GM06990 (cell line): ENCODE measurements around the gene CAMKMT.
A peak's percentile ranks its signal among the peaks of the same experiment; 100 is the strongest.

ENCODE experiments used
- DNase-seq: peaks from one replicate; pipeline ENCODE4 v3.0.0-alpha.2; 2011; ENCODE audit not compliant: insufficient read length; ENCODE audit errors: extremely low read depth
- H3K27me3 ChIP-seq: replicated peaks from 2 replicates; pipeline ENCODE4 v1.6.0; 2011; ENCODE audit warnings: low read length; ENCODE audit not compliant: control insufficient read depth, insufficient read depth
- H3K36me3 ChIP-seq: 2 replicates; pipeline ENCODE4 v1.5.1; 2011; ENCODE audit warnings: low read length; ENCODE audit not compliant: control insufficient read depth, insufficient read depth
- H3K4me3 ChIP-seq: replicated peaks from 2 replicates; pipeline ENCODE4 v1.5.1; 2011; ENCODE audit warnings: low read depth, mild to moderate bottlenecking, control low read depth, low read length
- CTCF ChIP-seq: IDR thresholded peaks from 2 replicates; pipeline ENCODE4 v1.5.1; 2011; ENCODE audit warnings: low read length, control low read depth, mild to moderate bottlenecking, inconsistent platforms; ENCODE audit not compliant: insufficient read depth, poor library complexity, severe bottlenecking

The CAMKMT gene

GRCh38 chr2:44479127-44479887 lies 117.6 kb downstream of the CAMKMT start:
- H3K4me3 ChIP-seq, result no peak overlapping the region
- DNase-seq, result peak; percentile 47
- H3K36me3 ChIP-seq, result no peaks in the 10 kb centered on the region
- H3K27me3 ChIP-seq, result no peaks in the 10 kb centered on the region
- peak; percentile 100 for TF ChIP-seq CTCF

- H3K4me3 ChIP-seq, result no peak overlapping the region
- no peak for DNase-seq
- no peaks in the 10 kb centered on the region for H3K27me3 ChIP-seq
- no peaks in the 10 kb centered on the region for H3K36me3 ChIP-seq
- TF ChIP-seq CTCF, result no peak
Observed at GRCh38 chr2:44480068-44480467, 118.3 kb downstream of the CAMKMT start.

- no peak overlapping the region for H3K4me3 ChIP-seq
- no peak for DNase-seq
- no peak for TF ChIP-seq CTCF
- no peaks in the 10 kb centered on the region for H3K36me3 ChIP-seq
- H3K27me3 ChIP-seq, result no peaks in the 10 kb centered on the region
Observed at GRCh38 chr2:44487052-44487451, 125.3 kb downstream of the CAMKMT start.

- Histone ChIP-seq H3K36me3 (no peaks in the 10 kb centered on the region), H3K4me3 (no peak overlapping the region), H3K27me3 (no peaks in the 10 kb centered on the region)
- no peak for DNase-seq
- no peak for TF ChIP-seq CTCF
Observed at GRCh38 chr2:44490726-44491125, 129.0 kb downstream of the CAMKMT start.

- TF ChIP-seq CTCF, result no peak
- no peak for DNase-seq
- H3K36me3 ChIP-seq, result no peaks in the 10 kb centered on the region
- no peaks in the 10 kb centered on the region for H3K27me3 ChIP-seq
- no peak overlapping the region for H3K4me3 ChIP-seq
Observed at GRCh38 chr2:44494006-44494405, 132.3 kb downstream of the CAMKMT start.
